HG02973 (cell line): ENCODE data around the gene PLEKHH3.
"Not testable (repeated sequence)": the region's sequence is repeated elsewhere in the genome, so short reads cannot be mapped to it uniquely, and the experiment has no call there.

Experiments used
- ATAC-seq: cut with Tn5 transposase; IDR thresholded peaks from one replicate; pipeline ENCODE4 v1.9.1; 2021; ENCODE audit warnings: moderate library complexity; ENCODE audit not compliant: unreplicated experiment

PLEKHH3 gene

GRCh38 chr17:42640121-42640520 lies 36.7 kb downstream of the PLEKHH3 start:
- no peak for ATAC-seq

GRCh38 chr17:42639525-42640113 lies 37.2 kb downstream of the PLEKHH3 start:
- no peak for ATAC-seq

DNA sequence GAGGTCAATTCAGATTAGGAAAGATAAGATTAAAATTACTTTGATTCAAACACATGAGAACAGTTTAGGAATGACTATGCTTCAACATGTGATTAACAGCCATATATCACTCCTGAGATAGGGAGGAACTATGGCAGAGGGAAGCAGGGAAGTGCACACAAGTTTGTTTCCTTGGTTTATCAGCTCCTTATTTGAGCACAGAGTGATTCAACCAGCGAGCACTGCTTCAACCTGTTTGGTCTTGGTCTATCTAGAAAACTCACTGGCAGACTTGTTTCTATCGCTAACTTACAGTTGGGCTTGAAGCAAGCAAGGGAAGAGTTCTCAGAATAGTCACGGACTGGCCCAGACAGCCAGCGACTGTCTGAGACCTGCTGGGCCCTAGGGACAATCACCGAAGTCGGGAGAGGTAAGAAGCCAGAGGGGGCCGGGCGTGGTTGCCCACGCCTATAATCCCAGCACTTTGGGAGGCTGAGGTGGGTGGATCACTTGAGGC lies 43.8 kb downstream of the PLEKHH3 start:
- no peak for ATAC-seq

- ATAC-seq: no peak
Observed at GRCh38 chr17:42629411-42630009, 47.3 kb downstream of the PLEKHH3 start.

- not testable (repeated sequence) for ATAC-seq
Observed at GRCh38 chr17:42627032-42627764, 49.6 kb downstream of the PLEKHH3 start.

GRCh38 chr17:42623732-42624596 lies 52.8 kb downstream of the PLEKHH3 start:
- ATAC-seq: no peak

GRCh38 chr17:42623271-42623670 lies 53.5 kb downstream of the PLEKHH3 start:
- ATAC-seq: no peak

GRCh38 chr17:42621987-42622386 lies 54.8 kb downstream of the PLEKHH3 start:
- ATAC-seq: not testable (repeated sequence)

- no peak for ATAC-seq
Observed at GRCh38 chr17:42618442-42619150, 58.2 kb downstream of the PLEKHH3 start.

- no peak for ATAC-seq
Observed at GRCh38 chr17:42617956-42618431, 58.8 kb downstream of the PLEKHH3 start.
